GM21619 (cell line): ENCODE results near the gene MEX3D.

Source experiments
- ATAC-seq: cut with Tn5 transposase; IDR thresholded peaks from one replicate; pipeline ENCODE4 v1.9.1; 2021; ENCODE audit not compliant: unreplicated experiment

The MEX3D gene

DNA sequence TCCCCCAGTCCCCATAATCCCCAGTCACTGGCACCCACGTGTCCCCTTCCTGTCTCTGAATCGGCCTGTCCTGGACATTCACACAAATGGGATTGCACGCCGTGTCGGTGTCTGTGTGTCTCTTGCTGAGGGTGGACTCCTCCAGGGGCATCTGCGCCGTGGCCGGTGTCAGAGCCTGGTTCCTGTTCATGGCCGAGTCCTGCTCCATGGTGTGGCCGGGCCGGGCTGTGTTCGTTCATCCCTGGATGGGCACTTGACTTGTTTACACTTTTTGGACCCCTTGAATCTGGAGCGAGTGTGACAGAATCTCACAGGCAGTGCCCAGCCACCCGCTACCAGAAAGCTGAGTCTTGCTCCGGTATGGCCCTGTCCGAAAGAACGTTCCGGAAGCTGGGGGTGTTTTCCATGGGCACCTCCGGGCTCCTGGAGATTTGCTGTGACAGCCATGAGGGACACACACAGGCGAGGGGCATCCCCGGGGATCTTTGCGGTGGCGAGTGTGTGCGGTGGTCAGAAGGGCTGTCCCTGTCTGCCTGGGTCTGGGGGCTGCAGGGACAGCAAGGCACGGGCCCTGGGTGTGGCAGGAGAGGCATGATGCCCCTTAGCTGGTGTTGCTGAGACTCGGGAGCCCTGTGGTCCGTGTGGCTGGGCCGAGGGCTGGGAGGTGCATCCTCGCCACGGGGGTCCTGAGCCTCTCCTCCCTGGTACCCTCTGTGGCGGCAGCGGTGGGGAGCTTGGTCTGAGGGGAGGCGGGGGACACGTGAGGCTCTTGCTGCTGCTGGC, 6.4 kb upstream of the MEX3D start:
- ATAC-seq: no peak

DNA sequence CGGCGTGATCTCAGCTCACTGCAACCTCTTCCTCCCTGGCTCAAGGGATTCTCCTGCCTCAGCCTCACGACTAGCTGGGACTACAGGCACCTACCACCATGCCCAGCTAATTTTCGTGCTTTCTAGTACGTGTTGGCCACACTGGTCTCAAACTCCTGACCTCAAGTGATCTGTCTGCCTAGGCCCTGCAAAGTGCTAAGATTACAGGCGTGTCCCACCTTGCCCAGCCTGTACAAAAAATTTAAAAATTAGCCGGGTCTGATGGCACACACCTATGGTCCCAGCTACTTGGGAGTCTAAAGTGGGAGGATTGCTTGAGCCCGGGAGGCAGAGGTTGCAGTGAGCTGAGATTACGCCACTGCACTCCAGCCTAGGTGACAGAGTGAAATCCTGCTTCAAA, 4.7 kb upstream of the MEX3D start:
- no peak for ATAC-seq

DNA sequence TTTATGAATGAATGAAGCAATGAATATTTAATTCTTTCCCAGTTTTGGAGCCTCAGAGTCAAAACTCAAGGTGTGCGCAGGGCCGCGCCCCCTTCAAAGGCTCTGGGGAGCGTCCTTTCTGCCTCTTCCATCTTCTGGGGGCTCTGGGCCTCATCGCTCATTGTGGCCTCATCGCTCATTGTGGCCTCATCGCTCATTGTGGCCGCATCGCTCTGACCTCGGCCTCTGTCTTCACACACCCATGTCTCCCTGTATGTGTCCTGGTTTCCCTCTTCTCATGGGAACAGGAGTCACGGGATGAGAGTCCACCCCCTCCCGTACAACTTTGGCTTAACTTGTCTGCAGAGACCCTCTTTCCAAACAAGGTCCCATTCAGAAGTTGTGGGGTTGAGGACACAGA, 3.2 kb upstream of the MEX3D start:
- no peak for ATAC-seq

DNA sequence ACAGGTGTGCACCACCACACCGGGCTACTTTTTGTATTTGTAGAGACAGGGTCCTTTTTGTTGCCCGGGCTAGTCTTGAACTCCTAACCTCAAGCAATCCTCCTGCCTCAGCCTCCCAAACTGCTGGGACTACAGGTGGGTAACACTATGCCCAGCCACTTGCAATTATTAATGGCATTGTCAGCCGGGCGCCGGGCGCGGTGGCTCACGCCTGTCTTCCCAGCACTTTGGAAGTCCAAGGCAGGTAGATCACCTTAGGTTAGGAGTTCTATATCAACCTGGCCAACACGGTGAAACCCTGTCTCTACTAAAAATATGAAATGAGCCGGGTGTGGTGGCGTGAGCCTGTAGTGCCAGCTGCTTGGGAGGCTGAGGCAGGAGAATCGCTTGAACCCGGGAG, 2.7 kb upstream of the MEX3D start:
- ATAC-seq: no peak

DNA sequence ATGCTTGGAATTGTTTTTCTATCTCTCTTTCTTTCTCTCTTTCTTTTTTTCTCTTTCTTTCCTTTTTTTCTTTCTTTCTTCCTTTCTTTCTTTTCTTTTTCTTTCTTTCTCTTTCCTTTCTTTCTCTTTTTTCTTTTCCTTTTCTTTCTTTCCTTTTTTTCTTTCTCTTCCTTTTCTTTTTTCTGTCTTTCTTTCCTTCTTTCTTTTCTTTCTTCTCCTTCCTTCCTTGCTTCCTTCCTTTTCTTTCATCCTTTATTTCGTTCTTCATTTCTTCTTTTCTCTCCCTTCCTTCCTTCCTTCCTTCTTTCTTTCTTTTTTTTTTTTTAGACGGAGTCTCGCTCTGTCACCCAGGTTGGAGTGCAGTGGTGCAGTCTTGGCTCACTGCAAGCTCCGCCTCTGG, 1.9 kb upstream of the MEX3D start:
- no peak for ATAC-seq

DNA sequence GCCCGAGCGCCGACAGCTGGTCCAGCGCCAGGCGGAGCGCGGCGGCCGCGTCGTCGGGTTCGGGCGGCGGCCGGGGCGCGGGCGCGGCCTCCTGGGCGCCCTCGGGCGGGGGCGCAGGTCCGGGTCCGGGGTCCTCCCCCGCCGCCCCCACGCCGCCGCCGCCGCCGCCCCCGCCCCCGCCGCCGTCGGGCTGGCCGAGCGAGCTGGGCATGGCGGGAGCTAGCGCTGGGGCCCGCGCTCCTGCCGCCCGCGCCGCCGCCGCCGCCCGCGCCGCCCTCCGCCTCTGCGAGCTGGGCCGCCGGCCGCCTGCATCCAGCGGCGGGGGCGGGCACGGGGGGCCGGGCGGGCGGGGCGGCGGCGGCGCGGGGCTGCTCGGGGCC, 287 bp downstream of the MEX3D start:
- ATAC-seq: no peak

DNA sequence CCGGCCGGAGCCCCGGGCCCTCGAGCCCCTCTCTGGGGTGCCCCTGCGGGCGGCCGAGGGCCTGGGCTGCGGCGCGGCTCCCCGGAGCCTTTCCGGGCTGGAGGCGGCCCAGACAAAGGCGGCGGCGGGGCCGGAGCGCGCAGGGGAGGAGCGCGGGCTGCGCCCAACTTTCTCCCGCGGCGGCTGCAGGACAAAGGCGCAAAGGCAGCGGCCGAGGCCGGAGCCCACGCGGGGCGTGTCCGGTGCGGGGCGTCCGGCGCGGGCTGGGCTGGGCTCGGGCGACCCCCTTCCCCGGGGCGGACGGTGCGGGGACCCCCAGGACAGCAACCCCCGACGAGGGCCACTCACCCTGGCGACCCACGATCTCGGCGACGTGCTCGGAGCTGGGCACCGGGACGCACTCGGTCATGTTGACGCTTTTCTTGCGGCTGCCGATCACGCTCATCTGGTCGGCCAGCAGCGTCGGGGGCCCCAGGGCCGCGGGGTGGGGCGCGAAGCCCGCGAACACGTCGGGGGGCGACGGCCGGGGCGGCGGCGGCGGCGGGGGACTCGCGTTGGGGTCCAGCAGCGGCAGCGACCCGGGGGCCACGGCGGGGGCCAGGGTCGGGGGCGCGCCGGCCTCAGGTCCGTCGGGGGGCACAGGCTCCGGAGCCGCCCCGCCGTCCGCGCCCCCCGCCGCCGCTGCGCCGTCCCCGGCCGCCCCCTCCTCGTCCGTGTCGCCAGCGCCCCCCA, 843 bp downstream of the MEX3D start:
- no peak for ATAC-seq

DNA sequence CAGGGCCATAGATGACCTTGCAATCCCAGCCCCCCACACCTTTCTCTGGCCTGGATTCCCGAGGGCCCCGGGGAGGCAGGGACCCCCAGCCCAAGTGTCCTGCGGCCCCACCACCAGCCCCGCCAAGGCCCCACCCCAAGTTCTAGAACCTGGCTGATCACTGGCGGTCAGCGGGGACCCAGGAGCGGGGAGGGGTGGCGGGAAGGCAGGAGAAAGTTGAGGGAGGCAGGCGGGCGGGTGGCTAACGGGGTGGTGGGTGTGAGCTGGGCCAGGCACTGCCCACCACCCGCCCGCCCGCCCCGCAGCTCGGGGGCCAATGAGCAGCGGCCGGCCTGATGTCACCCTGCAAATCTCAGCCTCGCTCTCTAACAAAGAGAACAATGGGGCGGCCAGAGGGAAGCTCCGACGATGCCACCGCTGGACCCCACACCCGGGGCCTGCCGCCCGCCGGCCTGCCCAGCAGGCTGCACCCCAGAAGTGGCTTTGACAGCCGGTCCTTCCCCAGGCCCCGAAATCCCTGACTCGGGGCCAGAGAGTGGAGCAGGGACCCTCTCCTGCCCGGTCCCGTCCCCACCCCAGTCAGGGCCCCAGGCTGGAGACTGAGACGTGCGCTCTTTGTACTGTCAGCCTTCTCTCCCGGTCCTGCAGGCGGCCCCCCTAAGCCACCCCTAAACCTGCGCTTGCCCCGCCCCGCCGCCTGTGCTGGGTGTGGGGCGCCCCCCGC, 1.6 kb downstream of the MEX3D start:
- ATAC-seq: no peak

DNA sequence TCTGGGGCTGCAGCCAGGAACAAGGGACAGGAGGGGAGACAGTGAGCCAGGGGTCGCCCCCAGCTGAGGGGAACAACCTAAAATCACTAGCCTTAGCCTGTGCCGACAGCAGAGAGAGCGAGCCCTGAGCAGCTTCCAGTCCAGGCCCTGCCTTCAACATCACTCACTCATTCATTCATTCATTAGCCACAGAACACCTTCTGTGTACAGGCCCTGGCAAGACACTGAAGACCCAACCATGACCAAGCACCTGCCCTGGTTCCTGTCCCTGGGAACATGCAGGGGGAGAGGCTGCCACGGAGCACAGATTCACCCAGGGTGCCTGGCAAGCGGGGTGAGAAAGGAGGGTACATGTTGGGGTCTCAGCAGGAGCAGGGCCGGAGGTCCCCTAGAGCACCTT, 4.9 kb downstream of the MEX3D start:
- no peak for ATAC-seq

DNA sequence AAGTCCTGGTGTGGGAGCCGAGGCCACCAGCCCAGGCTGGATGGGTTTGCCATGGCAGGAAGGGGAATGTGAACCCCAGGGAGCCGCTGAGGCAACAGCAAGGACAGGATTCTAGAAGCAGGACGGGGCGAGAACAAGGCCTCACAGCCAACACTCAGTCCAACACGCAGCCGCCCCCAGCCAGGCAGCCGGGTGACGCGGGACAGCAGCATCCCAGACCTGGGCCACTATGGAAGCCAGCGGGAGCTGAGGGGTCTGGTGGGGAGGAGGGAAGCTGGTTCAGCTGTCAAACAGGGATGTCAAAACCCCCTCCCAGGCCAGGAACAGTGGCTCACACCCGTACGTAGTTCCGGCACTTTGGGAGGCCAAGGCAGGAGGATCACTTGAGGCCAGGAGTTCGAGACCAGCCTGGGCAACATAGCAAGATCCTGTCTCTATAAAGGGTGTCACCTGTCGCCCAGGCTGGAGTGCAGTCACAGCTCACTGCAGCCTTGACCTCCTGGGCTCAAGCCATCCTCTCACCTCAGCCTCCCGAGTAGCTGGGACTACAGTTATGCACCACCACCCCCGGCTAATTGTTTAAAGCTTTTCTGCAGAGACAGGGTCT, 6.8 kb downstream of the MEX3D start:
- ATAC-seq: no peak

DNA sequence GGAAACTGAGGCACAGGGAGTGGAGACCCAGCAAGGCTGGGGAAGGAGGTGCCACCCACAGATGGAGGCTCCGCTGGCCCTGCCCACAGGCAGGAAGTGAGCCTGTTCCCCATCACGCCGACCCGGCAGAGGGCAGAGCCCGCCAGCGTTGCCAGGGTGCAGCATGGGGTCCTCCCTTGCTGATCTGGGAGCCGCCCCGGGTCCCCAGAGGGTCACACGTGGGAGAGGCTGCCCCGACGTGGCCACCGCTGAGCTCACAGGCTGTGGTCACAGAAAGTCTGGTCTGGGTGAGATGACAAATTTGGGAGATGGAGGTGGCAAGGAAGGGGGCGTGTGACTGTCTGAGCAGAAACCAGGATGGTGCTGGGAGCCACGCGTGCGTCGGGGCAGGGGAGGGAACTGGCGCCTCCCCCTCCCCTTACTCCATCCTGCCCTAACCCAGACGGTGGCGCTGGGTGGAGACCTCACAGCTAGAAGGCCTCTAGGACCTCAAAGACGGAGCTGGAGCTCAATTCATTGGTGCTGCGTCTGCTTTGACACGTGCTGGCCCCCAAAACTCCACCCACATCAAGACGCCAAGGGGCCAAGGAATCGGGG, 7.7 kb downstream of the MEX3D start:
- ATAC-seq: no peak

DNA sequence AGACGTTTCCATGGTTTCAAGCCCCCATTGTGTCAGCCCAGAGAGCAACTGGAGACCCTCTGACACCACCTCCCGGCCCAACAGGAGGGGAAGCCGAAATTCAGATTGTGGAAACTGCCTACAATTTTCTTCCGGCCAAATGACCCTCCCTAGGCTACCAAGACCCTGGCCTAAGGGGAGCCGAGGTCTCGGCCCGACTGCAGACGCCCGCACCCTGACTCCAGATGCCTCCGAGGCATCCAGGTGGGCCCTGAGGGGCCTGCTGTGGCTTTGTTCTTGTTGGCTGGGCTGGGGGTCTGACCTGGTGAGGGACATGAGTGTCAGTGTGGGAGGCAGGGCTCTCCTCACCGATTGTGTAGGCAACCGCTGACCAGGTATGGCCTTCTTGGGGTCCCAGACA, 9.6 kb downstream of the MEX3D start:
- no peak for ATAC-seq

DNA sequence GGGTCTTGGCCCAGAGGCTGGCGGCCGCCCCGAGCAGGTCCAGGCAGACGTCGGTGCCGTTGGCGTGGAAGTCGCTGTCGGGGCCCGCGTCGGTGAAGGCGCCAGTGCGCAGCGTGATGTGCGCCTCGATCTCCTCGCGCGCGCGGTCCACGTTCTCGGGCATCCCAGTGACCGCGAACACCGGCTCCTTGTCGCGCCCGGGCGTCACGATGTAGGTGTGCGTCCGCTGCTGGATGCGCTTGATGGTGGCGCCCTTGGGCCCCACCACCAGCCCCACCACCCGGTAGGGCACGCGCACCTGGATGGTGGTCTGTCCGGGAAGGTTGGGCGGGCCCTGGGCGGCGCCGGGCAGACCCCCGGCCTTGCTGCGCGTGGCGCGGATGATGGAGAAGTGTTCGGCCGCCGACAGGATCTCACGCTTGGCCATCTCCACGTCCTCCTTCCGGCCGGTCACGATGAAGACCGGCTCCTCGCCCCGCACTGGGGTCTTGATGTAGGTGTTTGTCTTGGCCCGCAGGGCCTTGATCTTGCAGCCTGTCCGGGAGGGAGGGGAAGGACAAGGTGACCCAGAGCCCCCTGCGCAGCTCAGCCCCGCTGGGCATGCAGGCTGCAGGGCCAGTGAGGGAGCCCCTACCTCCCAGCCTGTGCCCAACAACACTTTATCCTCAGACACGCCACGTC, 11.6 kb downstream of the MEX3D start:
- ATAC-seq: no peak

DNA sequence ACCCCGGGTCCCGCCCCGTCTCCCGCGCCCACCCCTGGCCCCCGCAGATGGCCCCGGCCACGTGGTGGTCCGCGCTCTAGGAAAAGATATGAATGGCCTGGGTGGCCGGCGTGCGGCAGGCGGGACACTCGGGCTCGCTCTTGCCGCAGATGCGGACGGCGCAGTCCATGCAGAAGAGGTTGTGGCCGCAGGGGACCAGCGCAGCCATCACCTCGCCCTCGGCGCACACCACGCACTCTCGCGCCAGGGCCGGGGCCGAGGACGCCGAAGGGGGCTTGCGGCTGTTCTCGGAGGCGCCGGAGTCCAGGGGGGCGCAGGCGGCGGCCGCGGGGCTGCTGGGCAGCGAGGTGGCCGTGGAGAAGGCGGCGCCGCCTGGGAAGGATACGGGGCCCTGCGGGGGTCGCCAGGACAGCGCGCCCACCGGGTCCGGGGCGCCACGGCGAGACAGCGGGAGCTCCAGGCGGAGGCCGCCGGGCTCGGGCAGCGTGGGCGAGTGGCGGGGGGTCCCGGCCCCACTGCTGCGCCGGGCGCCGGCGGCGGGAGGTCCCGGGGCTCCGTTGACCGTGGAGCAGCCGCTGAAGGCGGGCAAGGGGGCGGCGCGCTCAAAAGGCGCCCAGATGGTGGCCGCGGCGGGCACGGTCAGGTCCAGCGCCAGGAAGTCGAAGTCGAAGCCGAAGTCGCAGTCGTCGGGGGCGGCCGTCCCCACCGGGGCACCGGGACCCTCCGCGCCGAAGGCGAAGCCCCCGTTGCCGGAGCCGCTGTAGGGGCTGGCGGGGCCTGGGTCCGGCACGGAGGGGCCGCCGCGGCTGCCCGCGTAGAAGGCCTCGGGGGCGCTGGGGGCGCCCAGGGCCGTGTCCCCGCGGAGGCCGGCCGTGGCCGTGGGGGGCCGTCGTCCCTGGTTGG, 12.4 kb downstream of the MEX3D start:
- ATAC-seq: no peak

DNA sequence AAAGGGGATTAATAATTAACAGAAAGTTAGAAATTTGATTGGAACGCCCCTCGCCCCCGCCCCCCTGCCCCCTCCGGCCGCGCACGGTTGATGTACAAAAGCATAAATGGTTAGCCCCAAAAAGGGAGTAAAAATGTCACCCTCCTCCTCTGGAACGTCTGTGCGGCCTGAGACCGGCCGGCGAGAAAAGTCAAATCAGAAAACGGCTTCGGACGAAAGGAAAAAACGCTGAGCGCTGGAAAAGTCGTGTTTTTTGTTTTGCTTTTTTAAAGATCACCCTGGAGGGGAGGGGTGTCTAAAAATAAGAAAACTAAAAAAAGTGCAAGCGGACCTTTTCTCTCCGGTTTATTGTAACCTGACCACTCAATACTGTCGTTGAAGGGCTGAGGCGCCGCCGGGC, 13.2 kb downstream of the MEX3D start:
- ATAC-seq: no peak

DNA sequence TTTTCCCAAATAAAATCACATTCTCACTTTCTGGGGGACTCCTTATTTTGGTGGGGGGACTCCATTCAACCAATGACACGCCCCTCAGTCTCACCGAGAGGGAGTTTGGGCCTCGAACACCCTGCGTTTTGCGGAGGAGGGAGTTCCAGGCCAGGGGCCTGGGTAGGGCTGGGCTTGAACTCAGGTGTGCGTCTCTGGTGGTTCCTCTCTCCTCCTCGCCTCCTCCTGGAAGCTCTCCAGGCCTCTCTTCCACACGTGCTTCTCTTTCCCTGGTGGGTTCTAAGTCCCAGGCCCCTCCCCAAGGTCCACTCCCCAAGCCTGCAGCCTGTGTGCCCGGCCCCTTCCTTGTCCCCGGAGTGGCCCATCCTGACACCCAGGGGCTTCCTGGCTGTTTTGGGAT, 14.7 kb downstream of the MEX3D start:
- no peak for ATAC-seq

DNA sequence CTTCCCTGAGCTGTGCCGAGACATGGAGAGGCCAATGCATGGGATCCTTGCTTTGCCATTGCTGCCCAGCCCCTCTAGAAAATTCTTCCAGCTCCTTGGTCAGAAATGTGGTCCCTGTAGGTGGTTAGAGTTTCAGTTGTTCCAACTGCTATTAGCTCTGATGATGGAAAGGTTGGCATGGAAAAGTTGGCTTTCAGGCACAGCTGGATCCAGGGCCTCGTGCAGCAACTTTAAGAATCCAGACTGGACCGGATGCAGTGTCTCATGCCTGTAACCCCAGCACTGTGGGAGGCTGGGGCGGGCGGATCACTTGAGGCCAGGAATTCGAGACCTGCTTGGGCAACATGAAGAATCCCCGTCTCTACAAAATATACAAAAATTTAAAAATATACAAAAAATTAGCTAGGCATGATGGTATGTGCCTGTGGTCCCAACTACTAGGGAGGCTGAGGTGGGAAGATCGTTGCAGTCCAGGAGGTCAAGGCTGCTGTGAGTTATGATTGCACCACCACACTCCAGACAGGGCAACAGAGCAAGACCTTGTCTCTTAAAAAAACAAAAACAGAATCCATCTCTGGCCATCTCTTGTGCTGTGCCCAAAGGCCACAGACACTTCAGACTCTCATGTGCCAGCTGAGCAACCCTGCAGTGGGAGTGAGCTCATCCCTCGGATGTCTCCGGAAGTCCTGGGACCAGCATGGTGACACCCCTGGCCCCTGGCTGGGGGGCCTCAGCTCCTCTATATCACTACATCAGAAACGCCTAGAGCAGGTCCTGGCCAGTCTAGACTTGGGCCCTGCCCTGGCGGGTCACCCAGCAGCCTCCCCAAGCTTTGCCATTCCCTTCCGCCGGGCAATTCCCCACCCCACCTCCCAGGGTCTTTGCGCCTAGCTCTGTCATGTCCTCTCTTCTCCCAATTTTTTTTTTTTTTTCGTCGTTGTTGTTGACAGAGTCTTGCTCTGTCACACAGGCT, 16.8 kb downstream of the MEX3D start:
- ATAC-seq: no peak

DNA sequence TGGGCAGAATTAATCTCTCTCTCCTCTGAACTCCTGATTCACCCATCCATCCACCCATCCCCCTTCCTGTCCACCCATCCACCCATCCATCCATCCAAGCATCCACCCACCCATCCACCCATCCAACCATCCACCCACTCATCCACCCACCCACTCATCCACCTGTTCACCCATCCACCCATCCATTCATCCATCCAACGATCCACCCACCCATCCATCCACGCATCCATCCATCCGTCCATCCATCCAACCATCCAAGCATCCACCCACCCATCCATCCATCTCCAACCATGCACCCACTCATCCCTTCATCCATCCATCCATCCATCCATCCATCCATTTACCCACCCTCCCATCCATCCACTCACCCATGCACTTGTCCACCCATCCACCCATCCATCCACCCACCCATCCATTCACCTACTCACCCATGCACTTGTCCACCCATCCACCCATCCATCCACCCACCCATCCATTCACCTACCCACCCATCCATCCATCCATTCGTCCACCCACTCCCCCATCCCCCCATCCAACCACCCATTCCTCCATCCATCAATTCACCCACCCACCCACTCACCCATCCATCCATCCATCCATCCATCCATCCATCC, 18.7 kb downstream of the MEX3D start:
- no peak for ATAC-seq
